ENCODE results near the gene PDE1A.

PDE1A gene

GRCh38 chr2:182351427-182351826, 75.4 kb downstream of the PDE1A start:
- TF ChIP-seq CTCF (conservative IDR thresholded peaks at IDR 0.05; ENCODE audit: low read depth, low read length), result no peak
- DNase-seq (ENCODE audit: low read depth), result no peak
- H3K4me3 ChIP-seq (ENCODE audit: low read depth, low read length), result no peak overlapping the region

GRCh38 chr2:182349268-182349667, 77.6 kb downstream of the PDE1A start:
- peak; percentile 43 for DNase-seq (ENCODE audit: low read depth)
- no peak overlapping the region for H3K4me3 ChIP-seq (ENCODE audit: low read depth, low read length)
- no peak for TF ChIP-seq CTCF (conservative IDR thresholded peaks at IDR 0.05; ENCODE audit: low read depth, low read length)

- no peak for DNase-seq (ENCODE audit: low read depth)
- no peak overlapping the region for H3K4me3 ChIP-seq (ENCODE audit: low read depth, low read length)
- TF ChIP-seq CTCF (conservative IDR thresholded peaks at IDR 0.05; ENCODE audit: low read depth, low read length), result no peak
Measured at GRCh38 chr2:182345384-182345783, 81.5 kb downstream of the PDE1A start.

- DNase-seq (ENCODE audit: low read depth), result peak; percentile 57
- no peak overlapping the region for H3K4me3 ChIP-seq (ENCODE audit: low read depth, low read length)
- TF ChIP-seq CTCF (conservative IDR thresholded peaks at IDR 0.05; ENCODE audit: low read depth, low read length), result no peak
Measured at GRCh38 chr2:182330451-182331305, 96.2 kb downstream of the PDE1A start.

GRCh38 chr2:182324665-182325064, 102.2 kb downstream of the PDE1A start:
- no peak for TF ChIP-seq CTCF (conservative IDR thresholded peaks at IDR 0.05; ENCODE audit: low read depth, low read length)
- peak; percentile 80 for DNase-seq (ENCODE audit: low read depth)
- H3K4me3 ChIP-seq (ENCODE audit: low read depth, low read length), result no peak overlapping the region

GRCh38 chr2:182321096-182321495, 105.7 kb downstream of the PDE1A start:
- DNase-seq (ENCODE audit: low read depth), result no peak
- no peak for TF ChIP-seq CTCF (conservative IDR thresholded peaks at IDR 0.05; ENCODE audit: low read depth, low read length)
- H3K4me3 ChIP-seq (ENCODE audit: low read depth, low read length), result no peak overlapping the region
